DLD1 (cell line): ENCODE measurements around the gene PITPNC1.
"Not testable (repeated sequence)": the region's sequence is repeated elsewhere in the genome, so short reads cannot be mapped to it uniquely, and the experiment has no call there.

Source experiments
- in situ Hi-C: cut with HindIII; loops from 2 replicates; pipeline ENCODE4 v1.10.0; 2017; ENCODE audit warnings: low sequenced_read_pairs

Gene PITPNC1

DNA sequence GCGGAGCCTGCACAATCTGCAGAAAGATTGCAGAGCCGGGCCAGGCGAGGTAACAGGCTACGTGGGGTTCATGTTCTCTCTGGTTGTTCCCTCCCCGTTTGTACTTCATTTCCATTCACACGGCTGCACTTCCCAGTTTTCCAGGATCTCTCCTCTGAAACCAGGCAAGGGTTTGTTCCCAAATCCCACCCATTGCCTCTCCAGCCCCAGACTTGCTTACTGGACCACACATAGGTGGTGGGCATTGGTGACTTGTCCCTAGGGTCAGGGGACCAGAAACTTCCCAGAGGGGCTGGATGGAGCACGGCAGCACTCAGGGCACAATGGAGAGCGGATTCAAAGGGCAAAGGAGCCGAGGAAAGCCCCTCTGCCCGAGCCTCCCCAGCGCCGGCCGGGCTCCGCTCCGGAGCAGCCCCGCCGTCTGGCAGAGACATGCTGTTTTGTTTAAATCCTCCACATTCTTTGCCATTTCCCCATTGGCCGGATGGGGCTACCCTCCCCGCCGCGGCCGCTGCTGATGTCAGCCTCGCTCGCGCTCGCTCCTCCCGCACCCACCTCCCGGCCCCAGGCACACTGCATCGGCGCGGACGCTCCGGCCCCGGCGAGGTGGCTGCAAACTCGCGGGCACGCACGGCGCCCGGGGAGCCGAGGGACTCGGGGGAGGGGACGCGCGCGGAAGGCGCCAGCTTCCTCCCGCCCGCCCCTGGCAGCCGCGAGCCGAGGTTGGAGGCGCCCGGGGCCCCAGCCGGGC lies at the start of gene PITPNC1:
PITPNC1 (plus strand) TSS at position 545 of the 751 bp plus-strand sequence.
- in situ Hi-C loops = no loop called here

DNA sequence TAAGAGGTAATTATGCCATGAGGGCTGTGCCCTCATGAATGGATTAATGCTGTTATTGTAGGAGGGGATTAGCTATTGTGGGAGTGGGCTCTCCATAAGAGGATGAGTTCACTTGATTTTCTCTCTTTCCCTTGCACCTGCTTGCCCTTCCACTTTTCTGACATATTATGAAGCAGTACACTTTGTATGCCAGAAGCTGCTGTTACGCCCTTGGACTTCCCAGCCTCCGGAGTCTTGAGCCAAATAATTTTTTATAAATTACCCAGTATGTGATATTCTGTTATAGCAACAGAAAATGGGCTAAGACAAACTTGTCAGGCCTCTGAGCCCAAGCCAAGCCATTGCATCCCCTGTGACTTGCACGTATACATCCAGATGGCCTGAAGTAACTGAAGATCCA lies 49.1 kb upstream of the PITPNC1 start:
- in situ Hi-C loops = no loop called here

DNA sequence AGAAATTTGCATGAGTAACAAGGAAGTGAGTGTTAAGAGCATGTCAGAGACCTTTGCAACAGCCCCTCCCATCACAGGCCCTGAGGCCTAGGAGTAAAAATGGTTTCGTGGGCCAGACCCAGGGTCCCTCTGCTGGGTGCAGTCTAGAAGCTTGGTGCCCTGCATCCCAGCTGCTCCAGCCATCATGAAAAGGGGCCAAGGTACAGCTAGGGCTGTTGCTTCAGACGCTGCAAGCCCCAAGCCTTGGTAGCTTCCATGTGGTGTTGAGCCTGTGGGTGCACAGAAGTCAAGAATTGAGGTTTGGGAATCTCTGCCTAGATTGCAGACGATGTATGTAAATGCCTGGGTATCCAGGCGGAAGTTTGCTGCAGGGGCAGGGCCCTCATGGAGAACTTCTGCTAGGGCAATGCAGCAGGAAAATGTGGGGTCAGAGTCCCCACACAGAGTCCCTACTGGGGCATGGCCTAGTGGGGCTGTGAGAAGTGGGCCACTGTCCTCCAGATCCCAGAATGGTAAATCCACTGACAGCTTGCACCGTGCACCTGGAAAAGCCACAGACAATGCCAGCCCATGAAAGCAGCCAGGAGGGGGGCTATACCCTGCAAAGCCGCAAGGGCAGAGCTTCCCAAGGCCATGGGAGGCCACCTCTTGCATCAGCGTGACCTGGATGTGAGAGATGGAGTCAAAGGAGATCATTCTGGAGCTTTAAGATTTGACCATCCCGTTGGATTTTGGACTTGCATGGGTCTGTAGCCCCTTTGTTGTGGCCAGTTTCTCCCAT lies 45.5 kb upstream of the PITPNC1 start:
- in situ Hi-C loops = not testable (repeated sequence)

DNA sequence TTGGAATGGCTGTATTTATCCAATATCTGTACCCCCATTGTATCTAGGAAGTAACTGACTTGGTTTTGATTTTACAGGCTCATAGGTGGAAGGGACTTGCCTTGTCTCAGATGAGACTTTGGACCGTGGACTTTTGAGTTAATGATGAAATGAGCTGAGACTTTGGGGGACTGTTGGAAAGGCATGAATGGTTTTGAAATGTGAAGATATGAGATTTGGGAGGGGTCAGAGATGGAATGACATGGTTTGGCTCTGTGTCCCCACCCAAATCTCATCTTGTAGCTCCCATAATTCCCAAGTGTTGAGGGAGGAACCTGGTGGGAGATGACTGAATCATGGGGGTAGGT lies 44.9 kb upstream of the PITPNC1 start:
- in situ Hi-C loops = not testable (repeated sequence)

DNA sequence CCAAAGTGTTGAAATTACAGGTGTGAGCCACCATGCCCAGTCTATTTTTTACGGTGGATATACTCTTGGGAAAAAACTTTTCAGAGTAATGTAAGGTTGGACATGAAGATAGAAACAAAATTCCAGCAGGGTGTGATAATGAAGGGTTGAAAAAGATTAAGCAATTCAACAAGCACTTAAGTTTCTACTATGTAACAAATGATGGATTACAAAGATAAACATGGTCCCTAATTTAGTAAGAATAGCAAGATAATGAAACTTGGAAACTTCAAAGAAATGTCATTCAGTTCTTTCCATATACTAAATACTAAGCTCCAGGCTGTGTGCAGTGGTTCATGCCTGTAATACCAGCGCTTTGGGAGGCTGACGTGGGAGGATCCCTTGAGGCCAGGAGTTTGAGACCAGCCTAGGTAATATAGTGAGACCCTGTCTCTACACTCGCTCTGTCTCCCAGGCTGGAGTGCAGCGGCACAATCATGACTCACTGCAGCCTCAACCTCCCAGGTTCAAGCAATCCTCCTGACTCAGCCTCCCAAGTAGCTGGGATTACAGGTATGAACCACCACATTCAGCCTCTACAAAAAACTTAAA lies 41.7 kb upstream of the PITPNC1 start:
- in situ Hi-C loops = no loop called here

DNA sequence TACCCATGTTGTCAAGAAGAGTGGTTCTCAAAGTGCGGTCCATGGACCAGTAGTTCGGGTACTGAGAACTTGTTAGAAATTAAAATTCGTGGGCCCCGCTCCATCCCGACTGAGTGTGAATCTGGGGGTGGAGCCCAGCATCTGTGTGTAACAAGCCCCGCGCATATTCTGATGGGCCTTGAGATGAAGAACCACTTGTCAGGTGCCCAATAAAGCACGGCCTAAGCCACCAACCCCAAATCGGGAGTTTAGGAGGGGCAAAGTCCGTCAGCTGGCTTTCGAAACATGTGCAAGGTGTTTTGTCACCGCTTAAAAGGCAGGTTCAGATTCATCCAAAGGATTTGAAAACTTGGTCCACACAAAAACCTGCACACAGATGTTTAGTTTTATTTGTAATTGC lies 40.2 kb upstream of the PITPNC1 start:
- in situ Hi-C loops = no loop called here

DNA sequence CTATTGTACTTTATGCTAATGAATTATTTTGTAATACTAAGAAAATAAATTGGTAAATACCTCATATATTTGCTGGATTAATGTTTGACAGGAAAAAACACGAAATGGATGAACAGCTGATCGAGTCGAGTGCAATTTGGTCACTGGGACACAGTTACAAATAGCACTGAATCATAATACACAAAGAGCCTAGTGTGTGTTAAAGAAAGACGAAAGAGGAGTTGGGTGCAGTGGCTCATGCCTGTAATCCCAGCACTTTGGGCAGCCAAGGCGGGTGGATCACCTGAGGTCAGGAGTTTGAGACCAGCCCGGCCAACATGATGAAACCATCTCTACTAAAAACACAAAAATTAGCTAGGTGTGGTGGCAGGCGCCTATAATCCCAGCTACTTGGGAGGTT lies 38.7 kb upstream of the PITPNC1 start:
- in situ Hi-C loops = not testable (repeated sequence)

DNA sequence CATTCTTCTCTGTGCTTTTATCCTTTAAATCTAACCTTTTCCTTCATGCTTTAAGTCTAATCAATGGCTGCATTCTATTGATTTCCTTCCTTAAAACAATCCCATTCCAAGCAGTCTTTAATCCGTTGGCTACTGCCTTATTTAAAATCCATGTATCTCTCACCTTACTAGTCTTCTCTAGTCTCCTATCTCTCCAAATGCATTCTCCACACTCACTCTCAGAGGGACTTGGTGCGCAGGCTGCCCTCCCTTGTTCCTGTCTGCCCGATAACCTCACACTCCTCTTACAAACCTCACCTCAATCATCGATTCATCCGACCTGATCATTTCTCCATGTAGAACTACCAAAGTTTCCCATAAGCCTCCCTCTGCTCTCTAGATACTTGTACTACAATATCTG lies 33.8 kb upstream of the PITPNC1 start:
- in situ Hi-C loops = no loop called here

DNA sequence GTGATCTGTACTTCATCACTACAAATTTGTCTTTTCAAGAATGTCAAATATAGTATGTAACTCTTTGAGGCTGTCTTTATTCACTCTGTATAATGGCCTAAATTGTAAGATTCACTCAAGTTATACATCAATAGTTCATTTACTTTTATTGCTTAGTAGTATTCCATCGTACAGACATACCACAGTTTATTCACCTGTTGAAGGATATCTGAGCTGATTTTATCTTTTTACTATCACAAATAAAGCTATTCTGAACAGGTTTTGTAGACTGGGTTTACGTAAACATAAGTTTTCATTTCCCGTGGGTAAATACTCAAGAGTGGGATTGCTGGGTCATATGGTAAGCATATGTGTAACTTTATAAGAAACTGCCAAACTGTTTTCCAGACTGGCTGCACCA lies 29.3 kb upstream of the PITPNC1 start:
- in situ Hi-C loops = no loop called here

DNA sequence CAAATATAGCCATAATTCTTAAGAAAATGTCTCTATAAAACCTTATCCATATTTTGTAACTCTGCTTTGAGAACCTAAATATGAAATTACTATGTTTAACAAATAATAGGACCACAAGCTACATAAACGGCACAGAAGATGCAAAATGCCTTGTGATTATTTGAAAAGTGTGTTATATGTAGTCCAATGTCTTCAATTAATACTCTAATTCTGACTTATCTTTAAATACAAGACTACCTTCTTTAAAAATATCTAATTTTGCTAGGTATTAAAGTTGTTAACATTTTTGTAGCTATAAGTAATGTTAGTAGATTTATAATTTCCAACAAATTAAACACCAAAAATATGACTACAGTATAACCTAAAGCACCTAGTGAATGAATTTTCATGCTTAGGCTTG lies 27.7 kb upstream of the PITPNC1 start:
- in situ Hi-C loops = no loop called here

DNA sequence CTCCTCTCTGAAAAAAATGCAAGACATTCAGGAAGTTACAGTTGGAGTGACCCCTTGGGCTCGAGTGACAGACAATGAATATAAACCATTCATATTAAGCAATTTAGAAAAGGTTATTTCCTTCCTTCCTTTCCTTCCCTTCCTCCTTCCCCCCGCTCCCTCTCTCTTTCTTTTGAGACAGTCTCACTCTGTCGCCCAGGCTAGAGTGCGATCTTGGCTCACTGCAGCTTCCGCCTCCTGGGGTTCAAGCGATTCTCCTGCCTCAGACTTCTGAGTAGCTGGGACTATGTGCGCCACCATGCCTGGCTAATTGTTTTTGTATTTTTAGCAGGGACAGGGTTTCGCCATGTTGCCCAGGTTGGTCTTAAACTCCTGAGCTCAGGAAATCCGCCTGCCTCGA lies 23.9 kb upstream of the PITPNC1 start:
- in situ Hi-C loops = no loop called here

DNA sequence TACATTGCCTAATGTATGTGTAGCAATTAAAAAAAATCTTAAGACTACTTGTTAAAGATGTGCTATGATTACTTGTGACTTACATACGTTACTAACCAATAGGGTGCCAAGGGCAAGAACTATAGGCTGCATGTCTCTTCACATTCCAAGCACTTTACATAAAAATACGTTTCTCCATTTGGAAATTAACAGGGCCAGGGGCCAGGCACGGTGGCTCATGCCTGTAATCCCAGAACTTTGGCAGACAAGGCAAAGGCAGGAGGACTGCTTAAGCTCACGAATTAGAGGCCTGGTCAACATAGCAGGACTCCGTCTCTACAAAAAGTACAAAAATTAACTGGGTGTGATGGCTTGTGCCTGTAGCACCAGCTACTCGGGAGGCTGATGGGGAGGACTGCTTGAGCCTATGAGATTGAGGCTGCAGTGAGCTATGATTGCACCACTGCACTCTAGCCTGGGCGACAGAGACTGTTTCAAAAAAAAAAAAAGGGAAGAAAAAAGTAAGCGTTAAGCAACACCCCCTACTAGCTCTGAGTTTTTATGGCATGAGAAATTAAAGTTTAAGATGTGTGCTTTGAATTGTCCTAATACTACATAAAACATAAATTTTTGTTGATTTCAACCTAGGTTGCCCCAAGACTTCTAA lies 23.0 kb upstream of the PITPNC1 start:
- in situ Hi-C loops = no loop called here

DNA sequence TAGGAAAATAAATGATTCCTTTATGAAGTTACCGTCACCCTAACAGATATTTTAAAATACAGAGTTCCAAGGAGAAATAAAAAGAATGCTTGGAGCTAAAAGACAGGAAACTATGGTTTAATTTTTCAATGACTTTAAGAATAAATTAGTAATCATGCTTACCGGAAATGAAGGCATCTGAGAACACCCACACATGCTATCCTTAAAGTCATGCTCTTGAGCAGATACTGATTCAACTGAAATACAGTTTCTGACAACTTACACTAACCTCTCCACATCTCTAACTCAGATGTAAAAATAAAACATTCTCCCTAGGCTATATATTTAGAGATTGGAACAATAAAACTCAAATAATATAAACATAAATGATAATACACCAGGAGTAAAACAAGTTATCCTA lies 18.5 kb upstream of the PITPNC1 start:
- in situ Hi-C loops = no loop called here

DNA sequence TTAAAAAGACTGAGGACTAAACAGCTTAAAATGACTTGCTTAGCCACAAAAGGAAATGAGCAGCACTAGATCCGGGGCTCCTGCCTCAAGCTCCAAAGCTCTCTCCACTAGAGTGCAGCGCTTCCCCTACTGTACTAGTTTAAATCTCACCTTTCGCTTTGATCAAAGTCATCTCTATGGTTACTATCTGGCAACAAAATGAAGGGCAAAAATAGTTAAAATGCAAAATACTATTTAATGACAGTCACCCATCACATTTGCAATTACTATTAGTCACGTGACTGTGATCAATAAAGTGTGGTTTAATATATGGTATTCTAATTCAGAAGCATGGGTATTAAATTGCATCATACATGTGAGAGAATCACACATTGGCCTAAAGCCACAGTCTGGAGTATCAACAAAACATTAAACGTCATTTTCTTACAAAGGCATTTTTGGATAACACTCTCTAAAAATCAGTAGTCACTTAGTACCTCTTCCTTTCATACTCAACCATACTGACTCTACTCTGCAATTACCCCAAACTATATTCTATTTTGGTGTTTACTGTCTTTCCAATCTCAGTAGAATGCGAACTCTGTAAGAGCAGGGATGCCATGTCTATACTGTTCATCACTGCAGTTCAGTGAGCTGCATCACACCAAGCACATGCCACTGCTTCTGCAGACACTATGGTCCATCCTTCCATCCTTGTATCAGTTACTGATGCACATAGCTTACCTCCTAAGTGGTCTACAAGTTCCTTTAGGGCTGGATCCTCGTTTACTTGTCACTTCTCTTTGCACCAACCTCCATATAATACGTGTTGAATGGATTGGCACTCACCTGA lies 16.9 kb upstream of the PITPNC1 start:
- in situ Hi-C loops = no loop called here

DNA sequence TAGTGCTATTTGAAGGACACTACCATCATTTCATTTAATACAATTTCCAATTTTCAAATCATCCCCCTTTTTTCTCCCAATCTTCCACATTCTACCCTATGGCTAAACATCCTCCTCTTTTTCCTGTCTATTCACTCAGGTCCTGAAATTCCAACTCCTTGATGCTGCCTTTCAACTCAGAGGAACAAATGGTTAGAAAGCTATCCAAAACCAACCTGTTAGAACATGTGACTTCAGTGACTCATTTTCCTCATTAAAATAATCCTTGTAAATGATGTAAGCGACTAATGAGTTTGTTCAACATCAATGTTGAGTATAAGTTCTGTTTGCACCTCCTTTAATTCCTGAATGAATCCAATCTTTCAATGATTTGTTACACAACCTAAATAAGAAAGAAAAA lies 16.2 kb upstream of the PITPNC1 start:
- in situ Hi-C loops = no loop called here

DNA sequence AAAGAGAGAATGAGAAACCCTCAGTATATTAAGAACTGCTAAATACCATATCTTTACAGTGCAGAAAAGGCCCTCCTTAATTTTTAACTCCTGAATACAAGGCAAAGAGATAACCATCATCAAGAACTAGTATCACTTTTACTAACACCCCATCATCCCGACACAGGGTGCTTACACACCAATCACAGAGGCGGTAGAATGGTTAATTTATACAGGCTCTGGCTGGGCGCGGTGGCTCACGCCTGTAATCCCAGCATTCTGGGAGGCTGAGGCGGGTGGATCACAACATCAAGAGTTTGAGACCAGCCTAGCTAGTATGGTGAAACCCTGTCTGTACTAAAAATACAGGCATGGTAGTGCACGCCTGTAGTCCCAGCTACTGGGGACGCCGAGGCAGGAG lies 14.9 kb upstream of the PITPNC1 start:
- in situ Hi-C loops = no loop called here

DNA sequence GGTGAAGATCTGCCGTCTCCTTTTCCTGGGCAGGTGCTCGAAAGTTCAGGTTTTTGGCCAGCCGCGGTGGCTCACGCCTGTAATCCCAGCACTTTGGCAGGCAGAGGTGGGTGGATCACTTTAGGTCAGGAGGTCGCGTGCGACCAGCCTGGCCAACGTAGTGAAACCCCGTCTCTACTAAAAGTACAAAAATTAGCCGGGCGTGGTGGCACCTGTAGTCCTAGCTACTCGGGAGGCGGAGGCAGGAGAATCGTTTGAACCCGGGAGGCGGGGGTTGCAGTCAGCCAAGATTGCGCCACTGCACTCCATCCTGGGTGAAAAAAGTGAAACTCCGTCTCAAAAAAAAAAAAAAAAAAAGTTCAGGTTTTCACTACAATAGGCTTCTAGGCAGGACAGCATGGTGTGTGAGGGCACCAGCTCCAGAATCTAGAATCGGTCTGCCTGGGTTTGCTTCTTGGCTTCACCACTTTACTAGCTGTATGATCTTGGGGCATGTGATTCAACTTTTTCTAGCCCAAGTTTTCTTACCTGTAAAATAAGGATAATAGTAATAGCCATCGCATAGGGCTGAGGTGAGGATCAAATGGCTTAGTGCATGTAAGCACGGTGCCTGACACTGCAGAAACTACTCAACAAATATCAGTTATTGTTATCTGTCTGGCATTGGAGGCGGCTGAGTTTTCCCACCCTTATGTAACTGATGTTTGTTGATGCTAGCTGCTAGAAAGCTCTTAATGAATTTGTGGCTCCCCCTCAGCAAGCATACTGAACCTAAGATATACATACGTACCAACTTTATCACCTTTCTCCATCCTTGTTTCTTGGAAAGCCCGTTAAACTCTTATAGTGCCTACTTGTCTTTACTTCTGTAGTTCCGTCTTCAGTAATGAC lies 12.0 kb upstream of the PITPNC1 start:
- in situ Hi-C loops = no loop called here

DNA sequence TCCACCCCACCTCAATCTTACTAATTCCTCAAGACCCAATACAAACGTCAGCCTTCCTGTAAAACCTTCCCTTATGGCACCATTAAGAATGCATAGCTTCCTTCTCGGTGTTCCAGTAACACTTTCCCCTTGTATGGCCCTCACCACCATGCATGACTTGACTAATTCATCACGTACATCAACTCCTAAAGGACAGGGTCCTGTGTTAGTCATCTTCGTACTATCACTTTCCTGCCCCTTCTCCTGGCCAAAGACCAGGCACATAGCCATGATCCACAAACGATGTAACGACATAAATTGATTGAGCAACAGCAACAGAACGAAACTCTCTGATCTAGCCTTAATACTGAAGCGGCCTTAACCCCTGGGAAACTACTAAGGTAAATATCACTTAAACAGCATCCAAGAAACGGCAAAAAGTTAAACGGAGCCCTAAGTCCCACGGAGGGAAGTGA lies 11.3 kb upstream of the PITPNC1 start:
- in situ Hi-C loops = no loop called here
